NCI-H2171 (cell line): ENCODE data around the gene COL6A1.
"Not testable (repeated sequence)": the region's sequence is repeated elsewhere in the genome, so short reads cannot be mapped to it uniquely, and the experiment has no call there.

Experiments used
- DNase-seq: peaks from one replicate; lab custom pipeline; 2025; lab: John Stamatoyannopoulos, UW

Gene COL6A1

DNA sequence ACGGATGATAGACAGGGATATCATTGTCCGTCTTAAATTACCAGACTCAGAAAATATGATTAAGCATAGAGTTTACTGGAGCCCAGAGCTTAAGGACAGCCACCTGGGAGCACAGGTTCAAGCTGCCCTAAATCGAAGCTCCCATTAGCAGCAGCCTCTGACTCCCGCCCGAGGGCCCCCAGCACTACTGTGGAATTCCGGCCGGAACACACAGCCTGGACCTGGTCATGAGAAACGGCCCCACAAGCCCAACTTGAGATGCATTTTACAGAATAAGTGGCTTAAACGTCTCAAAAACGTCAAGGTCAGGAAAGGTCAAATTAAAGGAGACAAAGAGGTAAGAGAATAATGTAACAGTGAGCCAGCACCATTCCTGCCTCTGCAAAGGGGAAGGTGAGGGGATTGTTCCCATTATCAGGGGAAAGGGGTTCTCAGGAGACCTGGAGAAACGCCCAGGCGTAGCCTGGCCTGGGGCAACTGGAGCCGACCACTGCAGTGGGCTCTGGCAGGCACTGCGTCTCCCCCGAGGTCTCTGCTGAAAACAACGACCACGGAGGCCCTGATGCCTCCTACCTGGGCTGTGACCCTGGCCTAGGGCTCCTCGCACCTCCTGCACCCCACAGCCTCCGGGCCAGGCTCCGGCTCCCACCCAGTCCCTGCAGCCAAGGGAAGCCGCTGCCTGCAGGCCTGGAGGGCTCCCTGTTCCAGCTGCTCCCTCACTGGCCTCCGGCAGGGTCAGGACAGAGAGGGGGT, 11.5 kb upstream of the COL6A1 start:
- no peak for DNase-seq

DNA sequence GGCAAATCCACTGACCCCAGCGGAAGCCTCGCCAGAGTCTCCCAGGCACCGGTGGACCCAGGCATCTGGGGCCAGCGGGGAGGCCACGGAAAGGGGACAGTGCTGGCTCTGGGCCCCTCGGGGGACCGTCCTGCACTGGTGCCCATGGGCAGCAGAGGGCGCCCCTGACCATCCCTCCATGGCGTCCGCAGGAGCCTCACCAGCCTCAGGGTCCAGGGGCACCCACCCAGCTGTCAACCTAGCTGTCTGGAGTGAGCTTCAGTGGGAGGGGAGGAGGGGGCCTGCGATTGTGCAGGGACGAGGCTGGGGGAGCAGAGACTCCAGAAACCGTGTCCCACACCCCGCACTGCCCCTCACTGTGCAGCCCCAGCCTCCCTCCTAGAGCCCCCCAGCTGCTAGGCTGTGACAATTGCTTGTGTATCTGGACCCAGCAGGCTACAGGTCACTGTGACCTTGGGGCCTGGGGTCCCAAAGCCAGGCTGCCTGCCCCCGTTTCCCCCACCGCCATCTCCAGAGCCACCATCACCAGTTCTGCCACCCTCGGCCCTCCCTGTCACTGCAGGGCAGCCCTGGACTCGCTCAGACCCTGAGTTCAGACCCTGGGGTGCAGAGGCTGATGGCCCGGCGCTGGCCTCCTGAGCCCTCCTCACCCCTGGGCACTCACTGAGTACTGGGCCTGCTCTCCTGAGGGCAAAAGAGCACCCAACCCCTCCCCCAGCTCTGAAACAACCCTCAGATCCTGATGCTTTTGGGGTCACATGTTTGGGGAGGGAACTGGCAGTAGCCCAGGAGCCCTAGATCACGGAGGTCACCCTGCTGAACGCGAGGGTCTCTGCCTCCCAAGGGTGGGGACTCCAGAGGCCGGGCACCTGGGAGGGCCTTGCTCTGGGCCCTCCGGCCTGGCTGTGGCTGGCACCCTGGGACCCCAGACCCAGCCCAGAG, 10.6 kb upstream of the COL6A1 start:
- no peak for DNase-seq

DNA sequence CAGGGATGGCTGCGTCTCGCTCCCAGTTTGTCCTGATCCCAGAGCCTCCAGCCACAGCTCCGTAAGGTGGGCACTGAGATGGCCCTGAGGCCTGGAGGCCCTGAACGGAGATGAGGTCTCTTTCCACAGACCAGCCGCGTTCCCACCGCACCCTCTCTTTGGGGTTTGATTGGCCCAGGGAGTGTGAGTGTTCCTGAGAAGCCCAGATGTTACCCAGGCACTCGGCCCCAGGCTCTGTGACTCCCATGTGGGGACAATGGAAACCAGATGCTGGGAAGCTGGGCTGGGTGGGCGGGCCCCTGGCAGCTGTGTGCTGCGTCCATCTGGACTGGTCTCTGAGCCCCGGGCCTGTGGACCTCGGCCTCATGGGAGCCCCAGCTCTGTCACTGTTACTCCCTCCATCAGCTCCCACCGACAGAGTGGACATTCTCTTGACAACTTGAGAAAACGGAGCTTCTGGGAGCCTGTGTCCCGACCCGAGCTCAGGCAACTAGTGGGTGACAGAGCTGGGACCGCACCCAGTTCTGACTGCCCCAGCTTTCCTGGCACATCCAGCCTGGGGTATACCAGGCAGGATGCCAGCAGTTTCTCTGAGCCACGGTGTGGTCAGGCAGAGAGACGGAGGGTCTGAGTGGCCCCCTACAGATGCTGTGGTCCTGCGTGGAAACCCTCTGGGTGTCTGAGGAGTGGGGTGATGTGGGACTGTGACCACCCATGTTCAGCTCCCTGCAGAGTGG, 9.8 kb upstream of the COL6A1 start:
- DNase-seq: no peak

DNA sequence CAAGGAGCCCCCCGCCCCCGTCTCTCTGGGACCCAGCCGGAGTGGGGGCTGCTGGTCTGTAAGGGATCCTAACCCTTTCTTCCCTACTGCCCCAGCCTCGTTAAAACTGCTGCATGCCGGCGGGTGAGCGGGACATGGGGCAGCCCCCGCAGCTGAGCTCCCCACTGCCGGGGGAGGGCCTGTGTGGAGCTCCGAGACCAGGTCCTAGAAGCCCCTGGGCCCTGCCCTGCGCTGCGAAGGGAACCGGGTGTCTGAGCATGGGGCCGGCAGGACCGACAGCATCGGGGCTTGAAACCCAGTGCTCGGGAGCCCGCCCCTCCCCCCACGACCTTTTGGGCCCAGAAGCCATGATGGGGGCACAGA, 9.2 kb upstream of the COL6A1 start:
- DNase-seq: no peak

DNA sequence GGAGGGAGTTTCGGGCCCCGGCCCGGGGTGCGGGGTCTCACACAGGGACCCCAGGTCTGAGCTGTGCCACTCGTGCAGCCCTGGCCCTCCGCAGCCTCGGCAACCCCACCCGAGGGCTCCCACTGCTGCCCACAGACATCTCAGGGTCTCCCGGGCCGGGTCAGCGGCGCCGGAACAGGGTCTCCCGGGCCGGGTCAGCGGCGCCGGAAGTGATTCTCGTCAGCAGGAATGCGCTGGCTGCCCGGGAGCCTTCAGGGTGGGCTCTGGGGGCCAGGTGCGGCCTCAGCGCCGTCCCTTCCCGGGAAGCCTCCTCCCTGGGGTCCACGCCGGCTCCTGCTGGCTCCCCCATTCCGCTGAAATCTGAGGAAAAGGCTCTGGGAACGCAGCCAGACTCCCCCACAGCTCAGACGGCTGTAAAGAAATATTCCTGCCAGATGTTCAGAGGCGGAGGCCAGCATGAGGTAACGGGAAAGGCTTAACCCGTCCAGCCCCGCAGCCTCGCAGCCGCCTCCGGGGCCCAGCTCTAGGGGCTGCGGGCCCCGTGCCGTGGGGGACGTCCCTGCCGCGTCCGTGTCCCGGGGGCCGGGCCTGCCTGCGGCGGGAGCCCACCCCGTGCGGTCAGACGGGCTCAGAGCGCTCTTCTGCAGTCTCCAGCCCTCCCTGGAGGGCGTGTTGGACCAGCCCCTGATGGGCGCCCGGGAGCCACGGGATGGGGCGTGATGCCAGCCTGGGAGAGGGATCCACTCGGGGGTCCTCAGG, 8.7 kb upstream of the COL6A1 start:
- peak; percentile 87 for DNase-seq

DNA sequence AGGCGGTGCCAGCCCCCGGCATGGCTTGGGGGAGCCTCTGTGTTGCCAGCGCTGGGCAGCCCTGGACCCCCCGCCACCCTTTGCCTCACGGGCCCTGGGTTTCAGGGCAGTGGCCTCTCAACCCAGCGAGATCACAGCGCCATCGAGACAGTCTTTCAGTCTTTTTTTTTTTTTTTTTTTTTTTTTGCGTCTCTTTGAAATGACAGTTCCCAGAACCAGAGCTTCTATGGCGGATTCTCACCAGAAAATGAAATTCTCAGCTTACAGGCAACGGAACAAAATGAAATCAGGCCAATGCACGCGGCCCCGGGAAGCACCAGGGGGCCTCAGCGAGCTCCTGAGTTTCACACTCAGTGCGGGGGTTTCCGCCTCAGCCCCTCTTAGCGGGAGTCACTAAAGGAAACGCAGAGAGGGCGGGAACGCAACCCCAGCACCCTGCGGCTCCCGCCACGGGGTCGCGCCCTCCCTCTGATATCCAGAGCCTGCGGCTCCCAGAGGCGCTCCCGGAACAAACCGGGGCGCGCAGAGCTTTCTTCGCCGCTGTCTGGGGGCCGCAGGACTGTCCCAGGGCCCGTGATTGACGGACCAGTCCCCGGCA, 8.0 kb upstream of the COL6A1 start:
- DNase-seq: peak; percentile 85

DNA sequence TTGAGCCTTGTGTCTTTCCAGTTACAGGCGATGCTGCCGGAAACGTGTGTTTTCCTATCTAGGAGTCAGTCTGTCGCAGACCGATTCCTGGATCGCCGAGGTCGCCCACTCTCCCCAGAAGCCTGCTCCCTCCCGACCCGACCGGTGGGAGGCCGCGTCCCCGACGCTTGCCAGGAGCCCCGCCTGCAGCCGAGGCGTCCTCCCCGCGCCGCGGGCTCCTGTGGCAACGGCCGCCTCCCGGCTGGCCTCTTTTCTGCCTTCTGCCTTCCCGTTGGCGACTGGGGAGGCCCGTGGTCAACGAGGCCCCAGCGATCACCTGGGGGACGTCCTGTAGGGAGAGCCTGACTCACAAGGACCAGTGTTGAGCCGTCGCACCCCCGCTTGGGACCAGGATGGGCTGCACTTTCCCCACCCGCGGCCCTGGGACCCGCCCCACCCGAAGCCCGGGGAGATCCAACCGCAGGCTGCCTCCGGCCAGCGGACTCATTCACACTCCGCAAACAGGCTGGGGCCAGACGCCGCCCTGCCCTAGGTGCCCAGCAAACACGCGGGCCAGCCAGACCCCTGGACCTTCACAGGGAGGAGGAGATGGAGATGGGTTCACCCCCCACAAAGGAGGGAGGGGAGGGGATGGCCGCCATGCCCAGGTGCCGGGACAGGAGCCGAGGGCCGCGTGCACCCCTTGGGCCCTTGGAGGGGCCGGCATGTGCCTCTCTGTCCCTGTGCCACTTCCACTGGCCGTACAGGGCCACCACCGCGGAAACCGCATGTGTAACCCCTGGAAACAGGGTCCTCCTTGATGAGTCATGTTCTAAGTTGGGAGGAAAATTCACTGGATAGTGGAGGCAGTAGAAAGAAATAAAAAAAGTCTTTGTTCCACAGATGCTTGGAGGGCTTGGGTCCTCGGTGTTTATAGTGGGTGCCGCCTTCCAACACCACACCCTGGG, 7.2 kb upstream of the COL6A1 start:
- no peak for DNase-seq

DNA sequence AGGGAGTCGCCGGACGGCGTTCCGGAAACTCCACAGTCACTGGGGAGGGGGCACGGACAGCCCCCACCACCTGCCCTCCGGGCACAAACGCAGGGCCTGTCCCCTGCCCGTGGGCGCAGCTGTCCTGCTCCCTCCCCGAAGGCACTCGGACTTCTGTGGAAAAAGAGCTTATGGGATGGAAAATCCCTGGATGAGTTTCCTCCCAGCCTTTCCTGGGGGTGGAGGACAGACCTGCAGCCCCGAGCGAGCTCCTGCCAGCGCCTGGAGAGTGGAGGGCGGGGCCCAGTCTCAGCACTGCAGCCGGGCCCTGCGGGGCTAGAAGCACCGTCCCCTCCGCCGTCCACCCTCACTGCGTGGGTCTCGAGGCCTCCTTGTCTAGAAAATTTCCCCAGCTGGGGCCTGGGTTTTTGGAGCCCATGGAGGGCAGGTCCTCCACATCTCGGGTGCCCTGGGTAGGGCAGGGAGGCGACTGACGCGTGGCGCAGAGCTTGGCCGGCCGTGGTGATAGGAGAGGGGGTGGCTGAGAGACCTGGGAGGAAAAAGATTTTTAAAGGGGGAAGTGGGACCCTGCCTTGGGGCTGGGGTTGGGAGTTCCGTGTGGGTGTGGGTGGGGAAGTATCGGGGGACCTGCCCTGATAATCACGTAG, 6.4 kb upstream of the COL6A1 start:
- DNase-seq: no peak

DNA sequence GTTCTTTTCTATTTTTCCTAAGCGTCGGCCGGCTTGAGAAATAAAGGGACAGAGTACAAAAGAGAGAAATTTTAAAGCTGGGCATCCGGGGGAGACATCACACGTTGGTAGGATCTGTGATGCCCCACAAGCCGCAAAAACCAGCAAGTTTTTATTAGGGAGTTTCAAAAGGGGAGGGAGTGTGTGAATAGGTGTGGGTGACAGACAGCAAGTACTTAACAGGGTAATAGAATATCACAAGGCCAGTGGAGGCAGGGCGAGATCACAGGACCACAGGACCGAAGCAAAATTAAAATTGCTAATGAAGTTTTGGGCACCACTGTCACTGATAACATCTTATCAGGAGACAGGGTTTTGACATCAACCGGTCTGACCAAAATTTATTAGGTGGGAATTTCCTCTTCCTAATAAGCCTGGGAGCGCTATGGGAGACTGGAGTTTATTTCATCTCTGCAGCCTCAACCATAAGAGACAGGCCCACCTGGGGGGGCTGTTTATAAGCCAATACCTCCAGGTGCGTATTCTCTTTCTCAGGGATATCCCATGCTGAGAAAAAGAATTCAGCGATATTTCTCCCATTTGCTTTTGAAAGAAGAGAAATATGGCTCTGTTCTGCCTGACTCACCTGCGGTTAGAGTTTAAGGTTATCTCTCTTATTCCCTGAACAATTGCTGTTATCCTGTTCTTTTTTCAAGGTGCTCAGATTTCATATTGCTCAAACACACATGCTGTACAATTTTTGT, 5.7 kb upstream of the COL6A1 start:
- DNase-seq: not testable (repeated sequence)

DNA sequence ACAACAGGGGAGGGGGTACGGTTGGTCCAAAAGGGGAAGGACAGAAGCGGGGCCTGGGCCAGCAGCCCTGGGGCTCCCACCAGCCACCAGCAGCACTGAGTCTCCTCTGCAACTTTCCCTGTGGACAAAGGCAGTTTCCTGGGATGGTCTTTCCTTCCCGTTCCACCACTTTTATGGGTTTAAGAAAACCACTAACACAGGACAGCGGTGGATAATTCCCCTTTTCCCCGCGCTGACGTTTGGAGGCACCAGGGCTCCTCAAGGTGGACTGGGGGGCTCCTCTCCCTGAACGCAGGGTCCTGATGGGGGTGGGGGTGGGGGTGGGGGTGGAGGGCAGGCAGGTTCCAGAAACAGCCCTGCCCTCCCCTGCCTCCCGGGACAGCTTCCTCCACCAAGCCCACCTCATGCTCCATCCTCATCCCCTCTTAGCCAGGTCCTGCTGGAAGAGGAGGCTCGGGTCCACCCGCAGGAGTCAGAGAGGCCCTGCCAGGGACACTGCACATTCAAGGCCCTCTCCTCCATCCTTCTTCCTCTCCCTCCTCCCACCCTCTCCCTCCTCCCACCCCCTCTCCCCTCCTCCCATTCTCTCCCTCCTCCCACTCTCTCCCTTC, 4.8 kb upstream of the COL6A1 start:
- no peak for DNase-seq

DNA sequence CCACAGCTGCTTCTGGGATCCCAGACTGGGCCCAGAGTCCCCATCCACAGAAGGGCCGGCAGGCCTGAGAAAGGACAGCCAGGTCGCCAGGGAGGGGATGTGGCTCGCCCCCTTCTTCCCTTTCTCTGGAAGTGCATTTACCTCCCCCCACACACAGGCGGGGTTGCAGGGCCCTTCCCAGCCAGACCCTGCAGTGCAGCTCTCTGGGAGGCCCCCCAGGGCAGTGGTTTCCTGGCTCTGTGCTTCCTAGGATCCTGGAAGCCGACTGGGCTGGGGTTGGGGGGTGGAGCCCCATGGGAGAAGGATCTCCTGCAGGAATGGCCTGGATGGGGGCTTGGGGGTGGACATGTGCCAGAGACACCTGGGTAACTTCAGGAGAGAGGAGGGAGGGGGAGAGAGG, 4.2 kb upstream of the COL6A1 start:
- no peak for DNase-seq

DNA sequence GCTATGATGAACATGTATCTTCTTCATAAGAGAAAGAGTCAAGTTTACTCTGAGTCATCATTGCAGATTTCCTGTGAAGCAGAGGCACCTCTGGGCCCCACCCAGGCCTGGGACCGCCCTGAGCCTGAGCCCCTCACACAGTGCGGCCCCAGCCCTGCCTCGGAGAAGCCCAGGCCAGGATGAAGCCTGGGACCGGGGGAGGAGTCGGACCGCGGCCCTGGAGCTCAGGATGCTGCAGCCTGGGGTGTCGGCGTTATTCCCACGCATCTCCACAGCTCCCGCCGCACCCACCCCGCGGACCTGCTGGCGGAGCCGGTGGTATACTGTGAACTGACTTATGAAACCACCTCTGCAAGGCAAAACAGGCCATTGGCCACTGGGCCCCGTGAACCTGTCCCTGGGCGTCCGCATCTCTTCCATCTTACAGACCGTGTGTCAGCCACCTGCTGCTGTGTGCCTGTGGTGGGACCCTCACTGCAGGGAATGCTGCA, 2.4 kb upstream of the COL6A1 start:
- no peak for DNase-seq

DNA sequence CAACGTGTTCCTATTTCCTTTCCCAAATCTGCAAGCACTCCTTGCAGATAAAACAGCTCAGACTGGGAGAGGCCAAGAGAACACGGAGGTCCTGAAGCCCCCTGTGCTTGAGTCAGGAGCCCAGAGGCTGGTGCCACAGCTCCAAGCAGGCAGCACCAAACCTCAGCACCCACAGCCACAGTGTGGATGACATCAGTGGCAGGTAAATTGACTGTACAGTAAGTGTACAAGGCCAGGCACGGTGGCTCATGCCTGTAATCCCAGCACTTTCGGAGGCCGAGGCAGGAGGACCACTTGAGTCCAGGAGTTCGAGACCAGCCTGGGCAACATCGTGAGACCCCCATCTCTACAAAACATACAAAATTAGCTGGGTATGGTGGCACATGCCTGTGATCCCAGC, 1.9 kb upstream of the COL6A1 start:
- no peak for DNase-seq

DNA sequence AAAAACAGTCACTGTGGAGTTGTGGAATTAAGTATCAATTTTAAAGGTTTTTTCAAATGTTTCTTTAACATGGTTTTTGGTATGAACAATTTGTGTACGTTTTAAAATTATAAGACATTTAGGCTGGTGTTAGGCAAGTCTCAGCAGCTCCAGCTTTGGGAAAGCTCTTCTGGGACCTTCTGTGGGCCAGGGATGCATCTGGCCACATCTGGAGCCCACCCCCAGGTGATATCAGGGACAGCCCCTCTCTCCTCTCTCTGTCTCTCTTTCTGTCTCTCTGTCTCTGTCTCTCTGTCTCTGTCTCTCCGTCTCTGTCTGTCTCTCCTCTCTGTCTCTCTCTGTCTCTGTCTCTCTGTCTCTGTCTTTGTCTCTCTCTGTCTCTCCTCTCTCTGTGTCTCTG, 1.3 kb upstream of the COL6A1 start:
- no peak for DNase-seq

DNA sequence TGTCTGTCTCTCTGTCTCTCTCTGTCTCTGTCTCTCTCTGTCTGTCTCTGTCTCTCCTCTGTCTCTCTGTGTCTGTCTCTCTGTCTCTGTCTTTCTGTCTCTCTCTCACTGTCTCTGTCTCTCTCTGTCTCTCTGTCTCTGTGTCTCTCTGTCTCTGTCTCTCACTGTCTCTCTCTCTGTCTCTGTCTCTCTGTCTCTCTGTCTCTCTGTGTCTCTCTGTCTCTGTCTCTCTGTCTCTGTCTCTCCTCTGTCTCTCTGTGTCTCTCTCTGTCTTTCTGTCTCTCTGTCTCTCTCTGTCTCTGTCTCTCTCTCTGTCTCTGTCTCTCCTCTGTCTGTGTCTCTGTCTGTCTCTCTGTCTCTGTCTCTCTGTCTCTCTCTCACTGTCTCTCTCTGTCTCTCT, 873 bp upstream of the COL6A1 start:
- DNase-seq: no peak

DNA sequence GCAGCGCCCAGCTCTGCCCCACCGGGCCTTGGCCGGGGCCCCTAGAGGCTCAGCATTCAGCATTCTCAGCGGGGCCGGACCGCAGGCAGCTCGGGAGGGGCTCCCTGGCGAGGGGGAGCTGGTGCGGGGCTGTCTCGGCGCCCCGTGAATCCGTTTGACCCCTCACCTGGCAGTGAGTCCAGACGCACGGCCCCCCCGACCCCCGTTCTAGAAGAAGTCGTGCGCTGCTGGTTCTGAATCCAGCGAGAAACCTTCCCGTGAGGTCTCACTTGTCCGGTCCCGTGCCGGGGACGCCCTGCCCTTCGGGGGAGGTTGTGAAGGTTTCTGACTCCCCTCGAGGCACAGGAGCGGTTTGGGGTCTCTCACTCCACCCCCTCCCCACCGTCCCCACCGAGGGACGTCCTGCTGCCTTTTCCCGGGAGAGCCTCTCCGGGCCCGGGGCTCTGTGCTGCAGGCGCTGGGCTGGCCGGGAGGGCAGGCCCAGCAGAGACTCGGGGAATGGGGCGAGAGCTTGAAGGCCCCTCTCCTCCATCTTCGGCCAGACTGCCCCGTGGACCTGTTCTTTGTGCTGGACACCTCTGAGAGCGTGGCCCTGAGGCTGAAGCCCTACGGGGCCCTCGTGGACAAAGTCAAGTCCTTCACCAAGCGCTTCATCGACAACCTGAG, 655 bp downstream of the COL6A1 start:
- no peak for DNase-seq

DNA sequence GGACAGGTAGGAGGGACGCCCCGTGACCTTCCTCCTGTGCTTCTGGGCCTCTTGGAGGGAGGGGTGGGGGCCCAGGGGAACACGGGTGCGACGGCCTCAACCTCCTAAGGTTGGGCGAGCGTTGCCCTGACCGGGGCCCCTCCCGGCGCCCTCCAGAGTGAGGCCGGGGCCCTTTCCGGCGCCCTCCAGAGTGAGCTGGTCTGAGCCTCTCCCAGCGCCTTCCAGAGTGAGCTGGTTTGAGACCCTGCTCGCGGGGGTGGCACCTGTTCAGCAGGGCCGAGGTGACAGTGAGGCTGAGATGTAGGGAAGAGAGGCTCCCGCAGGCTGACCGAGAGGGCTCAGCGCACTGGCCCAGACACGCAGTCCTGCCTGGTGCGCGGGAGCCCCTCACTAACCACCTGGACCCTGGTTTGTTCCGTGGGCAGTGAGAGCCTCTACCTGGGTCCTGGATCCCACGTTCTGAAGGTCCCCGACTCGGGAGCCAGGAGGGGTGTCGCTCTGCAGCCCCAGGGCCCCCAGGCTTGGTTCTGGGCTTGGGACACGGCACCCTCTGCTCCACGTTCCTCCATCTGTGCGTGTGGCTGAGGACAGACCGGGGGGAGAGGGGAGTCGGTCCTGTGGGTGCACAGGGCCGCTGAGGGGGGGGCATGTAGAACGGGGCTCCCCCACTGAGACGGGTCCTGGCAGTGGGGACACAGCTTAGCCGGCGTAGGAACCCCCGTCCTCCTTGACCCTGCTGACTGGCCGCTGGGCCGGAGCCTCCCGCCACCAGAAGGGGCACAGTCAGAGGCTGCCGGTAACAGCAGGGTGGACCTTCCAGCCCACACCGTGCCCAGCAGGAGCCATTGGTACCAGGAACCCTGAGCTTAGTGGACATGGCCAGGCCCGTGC, 1.4 kb downstream of the COL6A1 start:
- DNase-seq: no peak
